Activated CD4-positive, alpha-beta memory T cell treated with anti-CD3 and anti-CD28 coated beads for 36 hours (primary cell): Measurements from ENCODE around the gene RNU2-63P. TPM values are rescaled to one million over a fixed set of nuclear protein-coding genes. Genes with fewer than 3 reads are reported as not detected.
A peak's percentile ranks its signal among the peaks of the same experiment; 100 is the strongest.
"Not testable (repeated sequence)": the region's sequence is repeated elsewhere in the genome, so short reads cannot be mapped to it uniquely, and the experiment has no call there.

Source experiments
- CTCF ChIA-PET: fragments of 350-600 bp; sonication (Branson Sonifier 250); formaldehyde crosslinking; loops from one replicate; lab custom pipeline; 2021; ENCODE audit warnings: antibody characterized with exemption, inconsistent platforms; lab: Charles Lee
- POLR2A ChIA-PET: fragments of 350-600 bp; sonication (Branson Sonifier 250); formaldehyde crosslinking; loops from one replicate; lab custom pipeline; 2021; ENCODE audit warnings: antibody characterized with exemption; lab: Charles Lee
- DNase-seq: peaks from one replicate; pipeline ENCODE4 v3.0.0-alpha.2; 2020
- H3K27ac Mint-ChIP-seq: one replicate; pipeline ENCODE4 v1.8.0; 2021; ENCODE audit warnings: mixed read lengths
- H3K27me3 Mint-ChIP-seq: one replicate; pipeline ENCODE4 v1.8.0; 2021; ENCODE audit warnings: mixed read lengths
- H3K36me3 Mint-ChIP-seq: one replicate; pipeline ENCODE4 v1.8.0; 2021; ENCODE audit warnings: mixed read lengths
- H3K4me1 Mint-ChIP-seq: one replicate; pipeline ENCODE4 v1.8.0; 2021; ENCODE audit warnings: low read depth, mixed read lengths
- H3K4me3 Mint-ChIP-seq: one replicate; pipeline ENCODE4 v1.8.0; 2021; ENCODE audit warnings: mild to moderate bottlenecking, mixed read lengths
- H3K9me3 Mint-ChIP-seq: one replicate; pipeline ENCODE4 v1.8.0; 2021; ENCODE audit warnings: mixed read lengths
- intact Hi-C: fragments of 100-400 bp; cut with micrococcal nuclease; formaldehyde crosslinking; loops from one replicate; pipeline ENCODE4 v1.15.1; 2023
- total RNA-seq, 2 experiments: library from RNA; stranded (reverse); gene quantifications; one replicate each; pipeline ENCODE4 v1.2.3, GENCODE V29; 2021

Gene RNU2-63P
- total RNA-seq, 2 experiments from 2014 or later: 14.4 to 25.7 TPM

GRCh38 chr2:88053296-88053695 is 36.9 kb upstream of the RNU2-63P start:
- intact Hi-C loops: no loop called here
- ChIA-PET POLR2A (interaction anchor here (1.0 kb wide), 1 partner anchor 36 kb away, joined by 3 read pairs; no protein-coding TSS in a partner anchor), CTCF (no interaction called here)
- Mint-ChIP-seq H3K9me3 (no peaks in the 10 kb centered on the region), H3K27me3 (no peaks in the 10 kb centered on the region), H3K36me3 (peaks cover 20% of the 10 kb centered on the region), H3K4me3 (peak overlapping the region; percentile 89), H3K4me1 (peaks cover 61% of the 10 kb centered on the region), H3K27ac (peak overlapping the region; percentile 96)
- DNase-seq: no peak

GRCh38 chr2:88051792-88052191 is 35.4 kb upstream of the RNU2-63P start:
- Mint-ChIP-seq H3K4me1 (peaks cover 64% of the 10 kb centered on the region), H3K27ac (no peak overlapping the region), H3K4me3 (no peak overlapping the region), H3K36me3 (peaks cover 20% of the 10 kb centered on the region), H3K9me3 (no peaks in the 10 kb centered on the region), H3K27me3 (no peaks in the 10 kb centered on the region)
- no peak for DNase-seq
- intact Hi-C loops: no loop called here
- CTCF ChIA-PET: no interaction called here
- POLR2A ChIA-PET: no interaction called here

GRCh38 chr2:88049622-88050021 is 33.3 kb upstream of the RNU2-63P start:
- Mint-ChIP-seq H3K36me3 (peaks cover 12% of the 10 kb centered on the region), H3K4me3 (no peak overlapping the region), H3K4me1 (peaks cover 64% of the 10 kb centered on the region), H3K27me3 (no peaks in the 10 kb centered on the region), H3K27ac (no peak overlapping the region), H3K9me3 (no peaks in the 10 kb centered on the region)
- POLR2A ChIA-PET: no interaction called here
- no peak for DNase-seq
- CTCF ChIA-PET: interaction anchor here (0.7 to 4.5 kb wide), 4 partner anchors 10 to 110 kb away, joined by 3 to 30 read pairs (median 4); no protein-coding TSS in a partner anchor
- intact Hi-C loops: no loop called here

- DNase-seq: no peak
- POLR2A ChIA-PET: no interaction called here
- H3K27ac Mint-ChIP-seq: no peak overlapping the region
- peaks cover 12% of the 10 kb centered on the region for H3K36me3 Mint-ChIP-seq
- CTCF ChIA-PET: interaction anchor here (0.6 to 4.5 kb wide), 4 partner anchors 9 to 407 kb away, joined by 3 to 30 read pairs (median 4); no protein-coding TSS in a partner anchor
- H3K27me3 Mint-ChIP-seq: no peaks in the 10 kb centered on the region
- H3K4me1 Mint-ChIP-seq: peaks cover 56% of the 10 kb centered on the region
- intact Hi-C loops: no loop called here
- H3K9me3 Mint-ChIP-seq: no peaks in the 10 kb centered on the region
- no peak overlapping the region for H3K4me3 Mint-ChIP-seq
Measured at GRCh38 chr2:88048541-88048940, 32.2 kb upstream of the RNU2-63P start.

GRCh38 chr2:88045561-88045960 is 29.2 kb upstream of the RNU2-63P start:
- peaks cover 54% of the 10 kb centered on the region for H3K4me1 Mint-ChIP-seq
- CTCF ChIA-PET: interaction anchor here (0.7 kb wide), 1 partner anchor 15 kb away, joined by 3 read pairs; no protein-coding TSS in a partner anchor
- H3K27me3 Mint-ChIP-seq, POLR2A ChIA-PET, intact Hi-C loops, H3K36me3 Mint-ChIP-seq, H3K27ac Mint-ChIP-seq, H3K4me3 Mint-ChIP-seq, DNase-seq, H3K9me3 Mint-ChIP-seq: not testable (repeated sequence)

GRCh38 chr2:88042476-88042875 is 26.1 kb upstream of the RNU2-63P start:
- H3K27ac Mint-ChIP-seq: no peak overlapping the region
- no peak overlapping the region for H3K4me3 Mint-ChIP-seq
- intact Hi-C loops: no loop called here
- no peak for DNase-seq
- ChIA-PET CTCF (no interaction called here), POLR2A (no interaction called here)
- H3K27me3 Mint-ChIP-seq: no peaks in the 10 kb centered on the region
- H3K9me3 Mint-ChIP-seq: no peaks in the 10 kb centered on the region
- H3K36me3 Mint-ChIP-seq: peaks cover 6% of the 10 kb centered on the region
- H3K4me1 Mint-ChIP-seq: peaks cover 51% of the 10 kb centered on the region

GRCh38 chr2:88038263-88039105 is 22.1 kb upstream of the RNU2-63P start:
- ChIA-PET POLR2A (interaction anchor here (5.0 kb wide), 1 partner anchor 22 kb away, joined by 22 read pairs; the partner anchor contains the start of gene RNU2-63P), CTCF (interaction anchor here (0.9 to 1.6 kb wide), 3 partner anchors 11 to 122 kb away, joined by 3 to 5 read pairs (median 4); no protein-coding TSS in a partner anchor)
- Mint-ChIP-seq H3K36me3 (peaks cover 21% of the 10 kb centered on the region), H3K27ac (peak overlapping the region; percentile 57), H3K4me1 (peaks cover 47% of the 10 kb centered on the region), H3K27me3 (no peaks in the 10 kb centered on the region), H3K4me3 (no peak overlapping the region), H3K9me3 (no peaks in the 10 kb centered on the region)
- no peak for DNase-seq
- intact Hi-C loops: no loop called here

- peaks cover 38% of the 10 kb centered on the region for H3K4me1 Mint-ChIP-seq
- ChIA-PET CTCF (interaction anchor here (0.6 to 0.8 kb wide), 2 partner anchors 94 to 591 kb away, joined by 3 read pairs; no protein-coding TSS in a partner anchor), POLR2A (interaction anchor here (5.0 kb wide), 1 partner anchor 20 kb away, joined by 22 read pairs; the partner anchor contains the start of gene RNU2-63P)
- no peak overlapping the region for H3K27ac Mint-ChIP-seq
- peaks cover 29% of the 10 kb centered on the region for H3K36me3 Mint-ChIP-seq
- H3K9me3 Mint-ChIP-seq: no peaks in the 10 kb centered on the region
- H3K4me3 Mint-ChIP-seq: no peak overlapping the region
- DNase-seq: no peak
- intact Hi-C loops: no loop called here
- no peaks in the 10 kb centered on the region for H3K27me3 Mint-ChIP-seq
Measured at GRCh38 chr2:88036606-88037005, 20.3 kb upstream of the RNU2-63P start.

GRCh38 chr2:88036182-88036581 is 19.8 kb upstream of the RNU2-63P start:
- POLR2A ChIA-PET: interaction anchor here (5.0 kb wide), 1 partner anchor 20 kb away, joined by 22 read pairs; the partner anchor contains the start of gene RNU2-63P
- intact Hi-C loops: no loop called here
- peaks cover 35% of the 10 kb centered on the region for H3K4me1 Mint-ChIP-seq
- no peaks in the 10 kb centered on the region for H3K27me3 Mint-ChIP-seq
- no peaks in the 10 kb centered on the region for H3K9me3 Mint-ChIP-seq
- no peak overlapping the region for H3K4me3 Mint-ChIP-seq
- CTCF ChIA-PET: no interaction called here
- H3K36me3 Mint-ChIP-seq: peaks cover 29% of the 10 kb centered on the region
- no peak for DNase-seq
- no peak overlapping the region for H3K27ac Mint-ChIP-seq

- ChIA-PET CTCF (interaction anchor here (0.9 to 1.2 kb wide), 2 partner anchors 22 to 28 kb away, joined by 3 to 4 read pairs; no protein-coding TSS in a partner anchor), POLR2A (no interaction called here)
- intact Hi-C loops: no loop called here
- H3K4me1 Mint-ChIP-seq: peaks cover 15% of the 10 kb centered on the region
- H3K27me3 Mint-ChIP-seq: no peaks in the 10 kb centered on the region
- no peak overlapping the region for H3K4me3 Mint-ChIP-seq
- H3K27ac Mint-ChIP-seq: no peak overlapping the region
- peaks cover 39% of the 10 kb centered on the region for H3K36me3 Mint-ChIP-seq
- no peaks in the 10 kb centered on the region for H3K9me3 Mint-ChIP-seq
- no peak for DNase-seq
Measured at GRCh38 chr2:88032070-88032702, 15.8 kb upstream of the RNU2-63P start.

GRCh38 chr2:88028931-88029330 is 12.6 kb upstream of the RNU2-63P start:
- CTCF ChIA-PET: no interaction called here

More at GRCh38 chr2:88028931-88029330, 12.6 kb upstream of the RNU2-63P start:
- H3K27me3 Mint-ChIP-seq: no peaks in the 10 kb centered on the region
- intact Hi-C loops: no loop called here
- H3K4me1 Mint-ChIP-seq: peaks cover 2% of the 10 kb centered on the region
- H3K27ac Mint-ChIP-seq: no peak overlapping the region
- H3K9me3 Mint-ChIP-seq: no peaks in the 10 kb centered on the region
- no peak for DNase-seq
- peaks cover 26% of the 10 kb centered on the region for H3K36me3 Mint-ChIP-seq
- no peak overlapping the region for H3K4me3 Mint-ChIP-seq
- POLR2A ChIA-PET: no interaction called here
